Activated T-cell treated with anti-CD3 and anti-CD28 coated beads, Interleukin-2, amount 50 U/mL, for 4 hours (primary cell): ENCODE results near the gene FBN3. TPM values are rescaled to one million over a fixed set of nuclear protein-coding genes. Genes with fewer than 3 reads are reported as not detected.
A peak's percentile ranks its signal among the peaks of the same experiment; 100 is the strongest.
"Not testable (repeated sequence)": the region's sequence is repeated elsewhere in the genome, so short reads cannot be mapped to it uniquely, and the experiment has no call there.

Experiments used
- ATAC-seq, 2 donors: fragments of 200-7000 bp; cut with Tn5 transposase; one replicate each; pipeline ENCODE4 v1.10.0; 2021
- DNase-seq: peaks from one replicate; pipeline ENCODE4 v3.0.0-alpha.2; 2020
- H3K27me3 Mint-ChIP-seq: one replicate; pipeline ENCODE4 v1.8.0; 2021; ENCODE audit warnings: low read depth, mixed read lengths
- H3K36me3 Mint-ChIP-seq: one replicate; pipeline ENCODE4 v1.8.0; 2022; ENCODE audit warnings: mixed read lengths; ENCODE audit not compliant: insufficient read depth
- H3K4me1 Mint-ChIP-seq: one replicate; pipeline ENCODE4 v1.8.0; 2021; ENCODE audit warnings: low read depth, mixed read lengths
- H3K4me3 Mint-ChIP-seq: one replicate; pipeline ENCODE4 v1.8.0; 2021; ENCODE audit warnings: mild to moderate bottlenecking, moderate library complexity, mixed read lengths
- H3K9me3 Mint-ChIP-seq: one replicate; pipeline ENCODE4 v1.8.0; 2021; ENCODE audit warnings: mixed read lengths
- total RNA-seq, 3 donors: library from RNA; stranded (reverse); gene quantifications; one replicate each; pipeline ENCODE4 v1.2.1, GENCODE V29; 2021

The FBN3 gene
- total RNA-seq, 3 donors from 2014 or later, result 0.03 TPM; not detected in 2

DNA sequence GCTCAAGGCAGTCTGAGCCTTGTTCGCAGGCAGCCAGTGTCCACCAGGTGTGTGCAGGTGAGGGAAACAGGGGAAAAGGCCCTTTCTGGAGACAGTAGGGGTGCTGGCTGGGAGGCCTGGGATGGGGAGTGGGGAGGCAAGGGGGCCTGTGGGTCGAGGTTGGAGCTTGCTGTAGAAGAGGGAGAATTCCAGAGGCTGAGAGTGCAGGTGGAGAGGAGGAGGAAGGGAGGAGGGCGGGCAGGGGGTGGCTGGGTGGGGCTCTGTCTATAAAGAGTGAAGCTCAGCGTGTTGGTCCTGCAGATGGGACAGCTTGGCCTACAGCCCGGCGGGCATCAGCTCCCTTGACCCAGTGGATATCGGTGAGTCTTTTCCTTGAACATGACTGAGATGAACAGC is 96.9 kb downstream of the FBN3 start, which contains the start of gene CCL25:
CCL25 (plus strand) TSS at position 297 of the 396 bp plus-strand sequence. CDS start 290 bp downstream, outside the sequence.
- DNase-seq (no peak), ATAC-seq (no peak)
- Mint-ChIP-seq H3K4me1 (peaks cover 11% of the 10 kb centered on the region), H3K27me3 (peaks cover 3% of the 10 kb centered on the region), H3K9me3 (no peaks in the 10 kb centered on the region), H3K4me3 (no peak within 1 kb of the TSS), H3K36me3 (no peaks in the 10 kb centered on the region)

DNA sequence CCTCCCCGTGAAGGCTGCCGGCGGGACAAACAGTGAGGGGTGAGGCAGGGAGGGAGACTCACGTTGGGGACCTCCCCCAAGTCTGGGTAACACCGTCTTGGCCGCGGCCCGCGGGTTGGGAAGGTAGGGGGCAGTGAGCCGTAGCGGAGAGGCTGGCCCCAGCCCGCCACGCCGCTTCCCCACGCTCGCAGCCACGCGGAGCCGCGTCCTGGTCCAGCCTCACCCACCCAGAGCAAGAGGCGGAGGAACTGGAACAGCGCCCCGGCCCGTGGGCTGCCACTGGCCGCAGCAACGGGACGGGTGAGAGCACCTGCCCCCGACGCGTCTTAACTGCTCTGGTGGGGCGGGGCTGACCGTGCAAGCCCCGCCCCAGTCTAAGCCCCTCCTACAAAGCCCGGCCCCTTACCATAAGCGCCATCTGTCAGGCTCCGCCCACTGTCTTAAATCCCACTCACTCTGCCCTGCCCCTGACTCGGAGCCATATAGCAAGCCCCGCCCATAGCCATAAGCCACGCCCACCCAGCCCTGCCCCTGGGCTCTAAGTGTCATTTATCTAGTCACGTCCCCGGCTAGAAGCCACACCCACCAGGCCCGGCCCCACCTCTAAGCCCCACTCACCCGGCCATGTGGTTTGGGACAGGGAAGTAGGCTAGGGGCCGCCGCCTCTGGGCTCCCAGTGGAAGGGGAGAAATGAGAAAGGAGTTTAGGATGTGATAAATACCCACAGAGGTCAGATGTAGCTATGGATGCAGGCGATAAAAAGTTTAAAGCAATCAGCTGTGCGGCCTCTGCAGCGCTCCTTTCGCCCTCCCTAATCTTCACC is 98.9 kb downstream of the FBN3 start:
- no peaks in the 10 kb centered on the region for H3K36me3 Mint-ChIP-seq
- no peaks in the 10 kb centered on the region for H3K9me3 Mint-ChIP-seq
- H3K4me3 Mint-ChIP-seq, result peak overlapping the region; percentile 52
- peaks cover 3% of the 10 kb centered on the region for H3K27me3 Mint-ChIP-seq
- peaks cover 12% of the 10 kb centered on the region for H3K4me1 Mint-ChIP-seq
- ATAC-seq (peak; percentile 97 to 98), DNase-seq (peak; percentile 87)

DNA sequence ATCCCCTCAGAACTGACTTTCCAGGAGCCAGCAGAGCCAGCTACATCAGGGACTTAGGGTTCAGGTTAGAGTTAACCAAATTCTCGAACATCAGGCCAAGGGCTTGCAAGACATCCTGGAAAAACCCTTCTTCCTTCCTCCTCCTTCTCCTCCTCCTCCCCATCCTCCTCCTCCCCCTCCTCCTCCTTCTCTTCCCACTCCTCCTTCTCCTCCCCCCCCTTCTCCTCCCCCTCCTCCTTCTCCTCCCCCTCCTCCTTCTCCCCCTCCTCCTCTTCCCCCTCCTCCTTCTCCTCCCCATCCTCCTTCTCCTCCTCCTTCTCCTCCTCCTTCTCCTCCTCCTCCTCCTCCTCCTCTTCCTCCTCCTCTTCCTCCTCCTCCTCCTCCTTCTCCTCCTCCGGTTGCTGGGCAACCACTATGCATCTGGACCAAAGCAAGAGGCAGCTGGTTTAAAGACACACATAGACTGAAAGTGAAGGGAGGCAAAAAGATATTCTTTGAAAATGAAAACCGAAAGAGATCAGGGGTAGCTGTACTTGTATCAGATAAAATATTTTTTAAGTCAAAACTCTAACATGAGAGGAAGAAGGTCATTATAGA is 102.7 kb downstream of the FBN3 start:
- Mint-ChIP-seq H3K27me3 (peaks cover 7% of the 10 kb centered on the region), H3K4me3 (no peak overlapping the region), H3K4me1 (peaks cover 7% of the 10 kb centered on the region), H3K9me3 (no peaks in the 10 kb centered on the region), H3K36me3 (no peaks in the 10 kb centered on the region)
- no peak for DNase-seq
- no peak for ATAC-seq

DNA sequence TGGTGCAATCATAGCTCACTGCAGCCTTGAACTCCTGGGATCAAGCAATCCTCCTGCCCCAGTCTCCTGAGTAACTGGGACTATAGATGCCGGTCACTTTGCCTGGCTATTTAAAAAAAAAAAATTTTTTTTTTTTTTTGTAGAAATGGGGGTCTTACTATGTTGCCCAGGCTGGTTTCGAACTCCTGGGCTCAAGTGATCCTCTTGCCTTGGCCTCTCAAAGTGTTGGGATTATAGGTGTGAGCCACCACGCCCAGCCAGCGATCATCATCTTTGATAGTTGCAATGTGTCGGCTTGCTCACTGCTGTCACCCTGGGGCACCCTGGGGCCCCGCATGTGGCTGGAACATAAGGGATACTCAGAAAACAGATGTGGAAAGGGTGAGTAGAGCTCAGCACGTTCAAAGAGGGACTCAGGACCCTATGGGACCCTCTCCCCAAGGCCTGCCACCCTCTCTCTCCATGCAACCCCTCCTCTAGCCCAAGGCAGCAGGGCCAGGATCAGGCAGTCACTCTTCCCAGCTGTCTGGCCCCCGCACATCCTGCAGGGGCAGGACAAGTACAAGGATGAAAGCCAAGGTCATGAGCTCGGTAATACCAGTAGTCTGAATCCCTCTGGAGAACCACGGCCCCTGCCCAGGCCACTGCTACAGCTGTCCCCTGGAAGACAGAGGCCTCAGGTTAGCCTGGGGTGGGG is 103.4 kb downstream of the FBN3 start:
- H3K36me3 Mint-ChIP-seq, result no peaks in the 10 kb centered on the region
- peaks cover 7% of the 10 kb centered on the region for H3K4me1 Mint-ChIP-seq
- DNase-seq (no peak), ATAC-seq (no peak)
- no peaks in the 10 kb centered on the region for H3K9me3 Mint-ChIP-seq
- H3K4me3 Mint-ChIP-seq, result no peak overlapping the region
- peaks cover 7% of the 10 kb centered on the region for H3K27me3 Mint-ChIP-seq

DNA sequence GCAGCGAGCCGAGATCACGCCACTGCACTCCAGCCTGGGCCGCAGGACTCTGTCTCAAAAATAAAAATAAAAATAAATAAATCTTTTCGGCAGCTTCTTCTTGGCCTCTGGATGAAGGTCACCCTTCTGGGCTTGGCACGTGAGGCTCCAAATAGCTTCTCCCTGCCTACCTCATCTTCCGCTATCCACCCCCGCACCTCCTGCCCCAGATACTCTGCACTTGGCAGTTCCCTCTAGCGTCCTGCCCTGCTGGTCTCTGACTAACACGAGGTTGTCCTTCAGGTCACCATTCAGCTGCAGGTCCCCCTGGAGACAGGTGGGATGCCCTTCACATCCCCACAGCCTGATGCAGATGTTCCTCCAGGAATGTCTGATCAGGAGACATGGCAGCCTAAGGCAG is 105.4 kb downstream of the FBN3 start:
- H3K4me1 Mint-ChIP-seq, result peaks cover 2% of the 10 kb centered on the region
- H3K27me3 Mint-ChIP-seq, result peaks cover 7% of the 10 kb centered on the region
- ATAC-seq (no peak), DNase-seq (no peak)
- no peaks in the 10 kb centered on the region for H3K36me3 Mint-ChIP-seq
- no peaks in the 10 kb centered on the region for H3K9me3 Mint-ChIP-seq
- no peak overlapping the region for H3K4me3 Mint-ChIP-seq

DNA sequence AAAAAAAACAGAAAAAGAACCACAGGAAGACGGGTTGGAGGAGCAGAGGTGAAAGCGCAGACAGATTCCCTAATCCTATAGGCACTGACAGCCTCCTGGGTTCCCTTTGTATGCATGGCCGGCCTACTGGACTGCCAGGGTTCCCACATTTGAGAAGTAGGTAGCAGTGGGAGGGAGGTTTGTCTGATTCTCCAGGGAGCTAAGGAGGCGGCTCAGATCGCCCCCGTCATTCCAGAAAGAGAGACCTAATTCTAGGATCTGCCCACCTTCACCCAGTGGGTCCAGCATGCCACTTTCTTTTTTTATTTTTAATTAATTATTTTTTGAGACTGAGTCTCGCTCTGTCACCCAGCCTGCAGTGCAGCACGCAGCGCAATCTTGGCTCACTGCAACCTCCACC is 106.5 kb downstream of the FBN3 start:
- Mint-ChIP-seq H3K36me3 (no peaks in the 10 kb centered on the region), H3K4me3 (no peak overlapping the region), H3K9me3 (no peaks in the 10 kb centered on the region), H3K4me1 (peaks cover 2% of the 10 kb centered on the region), H3K27me3 (peaks cover 8% of the 10 kb centered on the region)
- ATAC-seq (no peak), DNase-seq (no peak)

DNA sequence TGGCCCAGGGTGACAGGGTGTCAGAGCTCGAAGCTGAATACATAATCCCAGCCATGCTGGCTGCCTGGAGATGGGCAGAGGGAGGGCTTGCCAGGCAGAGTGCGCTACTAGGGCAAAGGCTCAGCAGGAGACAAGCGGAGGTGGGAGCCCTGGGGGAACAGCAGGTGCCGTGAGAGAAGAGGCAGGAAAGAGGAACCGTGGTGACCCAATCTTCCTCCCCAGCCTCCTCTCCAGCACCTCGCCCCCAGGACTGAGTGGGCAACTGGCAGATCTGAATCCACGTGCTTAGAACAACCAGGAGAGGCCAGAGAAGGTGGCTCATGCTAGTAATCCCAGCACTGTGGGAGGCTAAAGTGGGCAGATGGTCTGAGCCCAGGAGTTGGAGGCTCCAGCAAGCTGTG is 107.9 kb downstream of the FBN3 start:
- H3K4me3 Mint-ChIP-seq, result no peak overlapping the region
- no peaks in the 10 kb centered on the region for H3K9me3 Mint-ChIP-seq
- DNase-seq (no peak), ATAC-seq (no peak)
- no peaks in the 10 kb centered on the region for H3K4me1 Mint-ChIP-seq
- H3K27me3 Mint-ChIP-seq, result peaks cover 16% of the 10 kb centered on the region
- H3K36me3 Mint-ChIP-seq, result no peaks in the 10 kb centered on the region

DNA sequence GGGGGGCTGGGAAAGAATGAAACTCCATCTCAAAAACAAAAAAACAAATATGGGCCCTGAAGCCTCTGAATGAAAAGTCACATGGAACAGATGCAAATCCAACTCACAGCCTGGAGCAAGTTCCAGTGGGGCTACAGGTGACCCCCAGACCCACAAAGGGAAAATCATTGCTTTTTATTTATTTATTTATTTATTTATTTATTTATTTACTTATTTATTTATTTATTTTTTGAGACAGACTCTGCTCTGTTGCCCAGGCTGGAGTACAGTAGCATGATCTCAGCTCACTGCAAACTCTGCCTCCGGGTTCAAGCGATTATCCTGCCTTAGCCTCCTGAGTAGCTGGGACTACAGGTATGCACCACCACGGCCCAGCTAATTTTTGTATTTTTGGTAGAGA is 110.2 kb downstream of the FBN3 start:
- Mint-ChIP-seq H3K36me3 (no peaks in the 10 kb centered on the region), H3K27me3 (peaks cover 15% of the 10 kb centered on the region), H3K4me3 (no peak overlapping the region), H3K9me3 (no peaks in the 10 kb centered on the region), H3K4me1 (no peaks in the 10 kb centered on the region)
- DNase-seq (no peak), ATAC-seq (no peak)

DNA sequence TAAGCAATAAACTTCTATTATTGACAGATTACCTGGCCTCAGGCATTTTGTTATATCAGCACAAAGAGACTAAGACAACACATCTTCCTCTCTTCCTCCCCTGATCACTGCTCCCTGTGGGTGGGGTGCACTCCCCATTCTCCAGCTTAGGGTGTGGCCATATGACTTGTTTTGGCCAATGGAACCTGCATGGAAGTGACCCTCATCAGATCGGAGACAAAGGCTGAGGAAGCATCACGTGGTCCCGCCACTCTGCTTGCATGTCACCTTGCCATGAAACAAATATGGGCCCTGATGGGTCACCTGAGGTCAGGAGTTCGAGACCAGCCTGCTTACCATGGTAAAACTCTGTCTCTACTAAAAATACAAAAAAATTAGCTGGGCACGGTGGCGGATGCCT is 110.6 kb downstream of the FBN3 start:
- no peak for DNase-seq
- Mint-ChIP-seq H3K4me3 (no peak overlapping the region), H3K27me3 (peaks cover 12% of the 10 kb centered on the region), H3K9me3 (no peaks in the 10 kb centered on the region), H3K36me3 (no peaks in the 10 kb centered on the region), H3K4me1 (no peaks in the 10 kb centered on the region)
- no peak for ATAC-seq

DNA sequence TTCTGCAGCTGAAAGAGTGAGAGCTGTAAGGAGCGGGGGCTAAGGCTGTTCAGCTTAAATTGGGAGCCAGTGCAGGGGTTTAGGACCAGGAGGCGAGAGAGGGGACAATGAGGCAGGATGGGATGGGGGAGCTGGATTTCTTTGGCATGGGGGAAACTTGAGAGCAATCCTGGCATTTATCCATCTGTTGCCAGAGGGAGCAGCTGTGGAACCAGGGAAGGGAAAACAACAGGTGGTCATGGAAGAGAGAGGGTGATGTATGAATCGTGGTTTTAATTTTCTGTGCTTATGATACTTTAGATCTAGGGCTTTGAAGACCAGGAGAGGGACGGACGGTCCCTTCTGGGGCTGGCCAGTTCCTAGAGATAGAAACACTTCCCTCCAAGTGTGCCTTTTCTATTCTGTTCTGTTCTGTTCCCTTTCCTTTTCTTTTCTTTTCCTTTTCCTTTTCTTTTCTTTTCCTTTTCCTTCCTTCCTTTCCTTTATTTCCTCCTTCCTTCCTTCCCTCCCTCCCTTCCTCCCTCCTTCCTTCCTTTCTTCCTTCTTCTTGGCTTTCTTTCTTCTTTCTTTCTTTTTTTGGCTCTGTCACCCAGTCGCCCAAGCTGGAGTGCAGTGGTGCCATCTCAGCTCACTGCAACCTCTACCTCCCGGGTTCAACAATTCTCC is 112.8 kb downstream of the FBN3 start:
- Mint-ChIP-seq H3K4me1 (no peaks in the 10 kb centered on the region), H3K36me3 (no peaks in the 10 kb centered on the region), H3K9me3 (no peaks in the 10 kb centered on the region), H3K4me3 (no peak overlapping the region), H3K27me3 (peaks cover 12% of the 10 kb centered on the region)
- no peak for ATAC-seq
- DNase-seq, result no peak

DNA sequence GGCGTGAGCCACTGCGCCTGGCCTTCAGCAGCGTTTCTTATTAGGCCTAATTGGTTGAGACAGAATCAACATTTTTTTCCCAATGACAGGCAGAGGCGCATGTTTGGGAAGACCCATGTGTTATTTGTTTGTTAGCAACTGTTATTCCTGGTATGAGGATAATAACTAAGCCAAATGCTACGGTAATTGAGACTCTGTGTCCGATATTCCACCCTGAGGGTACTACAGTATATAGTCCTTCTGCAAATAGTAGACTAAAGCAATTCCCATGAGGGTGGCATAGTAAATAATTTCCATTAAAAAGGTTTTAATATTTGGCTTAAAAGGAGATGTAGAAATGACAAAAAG is 115.2 kb downstream of the FBN3 start:
- DNase-seq, result no peak
- Mint-ChIP-seq H3K27me3 (peaks cover 12% of the 10 kb centered on the region), H3K4me3 (no peak overlapping the region), H3K36me3 (no peaks in the 10 kb centered on the region), H3K9me3 (no peaks in the 10 kb centered on the region), H3K4me1 (no peaks in the 10 kb centered on the region)
- no peak for ATAC-seq

DNA sequence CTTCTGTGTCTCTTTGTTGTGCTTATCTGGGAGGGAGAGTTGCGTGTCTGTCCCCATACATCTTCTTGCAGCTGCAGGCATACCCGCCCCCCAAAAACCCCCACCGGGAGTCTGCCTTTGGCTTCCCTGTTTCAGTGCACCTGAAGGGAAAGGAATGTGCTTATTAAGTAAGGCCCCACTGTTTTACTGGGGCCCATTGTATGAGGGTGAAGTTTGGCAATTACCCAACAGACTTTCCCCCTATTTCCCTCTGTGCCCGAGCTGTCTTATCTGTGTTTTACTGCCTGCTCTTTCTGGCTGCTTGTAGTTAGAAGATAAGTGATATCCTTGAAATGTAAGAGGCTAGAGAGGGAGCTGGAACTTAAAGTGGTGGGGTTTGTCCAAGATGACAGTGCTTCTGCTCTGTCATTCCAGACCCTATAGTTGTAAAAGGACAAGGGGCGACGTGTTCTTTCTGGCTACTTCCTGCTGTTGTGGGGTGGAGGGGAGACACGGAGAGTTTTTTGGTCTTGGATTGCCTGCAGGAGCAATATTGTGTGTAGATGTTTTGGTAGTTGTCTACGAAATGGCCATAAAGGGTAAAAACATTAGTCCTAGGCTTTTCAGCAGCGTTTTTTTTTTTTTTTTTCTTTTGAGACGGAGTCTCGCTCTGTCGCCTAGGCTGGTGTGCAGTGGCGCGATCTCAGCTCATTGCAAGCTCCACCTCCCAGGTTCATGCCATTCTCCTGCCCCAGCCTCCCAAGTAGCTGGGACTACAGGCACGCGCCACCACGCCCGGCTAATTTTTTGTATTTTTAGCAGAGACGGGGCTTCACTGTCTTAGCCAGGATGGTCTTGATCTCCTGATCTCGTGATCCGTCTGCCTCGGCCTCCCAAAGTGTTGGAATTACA is 115.9 kb downstream of the FBN3 start:
- not testable (repeated sequence) for H3K9me3 Mint-ChIP-seq, H3K27me3 Mint-ChIP-seq, ATAC-seq, H3K36me3 Mint-ChIP-seq, H3K4me1 Mint-ChIP-seq, H3K4me3 Mint-ChIP-seq, DNase-seq

DNA sequence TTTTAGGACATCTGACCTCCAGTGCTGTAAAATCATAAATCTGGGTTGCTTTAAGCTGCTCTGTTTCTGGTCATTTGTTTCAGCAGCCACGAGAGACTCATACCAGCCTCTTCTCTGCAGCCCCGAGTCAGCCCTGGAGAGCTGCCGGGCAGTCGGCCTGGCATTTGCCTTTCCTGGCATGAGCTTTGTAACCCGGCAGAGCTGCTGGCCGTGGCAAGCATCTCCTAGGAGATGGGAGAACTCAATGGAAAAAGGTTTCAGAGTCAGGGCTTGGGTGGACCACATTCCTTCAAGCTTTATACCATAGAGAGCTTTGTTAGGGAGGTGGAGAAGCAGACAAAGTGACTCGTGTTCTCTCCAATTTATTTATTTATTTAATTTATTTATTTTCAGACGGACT is 118.4 kb downstream of the FBN3 start:
- no peak for DNase-seq
- ATAC-seq, result no peak
- Mint-ChIP-seq H3K4me1 (no peaks in the 10 kb centered on the region), H3K36me3 (no peaks in the 10 kb centered on the region), H3K4me3 (no peak overlapping the region), H3K27me3 (no peaks in the 10 kb centered on the region), H3K9me3 (no peaks in the 10 kb centered on the region)
